PFSK-1 (cell line): ENCODE measurements around the gene CAPN5.

Source experiments
- FOXP2 ChIP-seq: optimal IDR thresholded peaks from 2 replicates; pipeline ENCODE3; 2011; ENCODE audit warnings: borderline replicate concordance, control low read depth, inconsistent platforms; ENCODE audit not compliant: insufficient read depth; ENCODE audit errors: extremely low read length, extremely low read depth
- POLR2AphosphoS5 ChIP-seq: IDR thresholded peaks from 2 replicates; pipeline ENCODE4 v1.6.1; 2012; ENCODE audit warnings: low read depth, mild to moderate bottlenecking, control low read depth, low read length, moderate library complexity
- REST ChIP-seq, 2 experiments: IDR thresholded peaks; 2 replicates each; pipeline versions ENCODE4 v1.6.1 to v1.8.0; 2011 to 2012; ENCODE audit warnings: low read depth in 2 of 2, low read length in 2 of 2, control low read depth in 1 of 2, inconsistent platforms in 1 of 2, mild to moderate bottlenecking in 1 of 2, moderate library complexity in 1 of 2; ENCODE audit not compliant: insufficient read depth in 1 of 2
- TAF1 ChIP-seq: IDR thresholded peaks from 2 replicates; pipeline ENCODE4 v1.6.1; 2012; ENCODE audit warnings: low read length, control low read depth, borderline replicate concordance; ENCODE audit not compliant: insufficient read depth

GRCh38 chr11:77035039-77035438, 31.7 kb upstream of the CAPN5 start:
- TF ChIP-seq REST (IDR thresholded peaks at IDR 0.05; ENCODE audit: insufficient read depth in 1 of 2, low read depth in 2 of 2, low read length in 2 of 2) (no peak), TAF1 (no peak), POLR2AphosphoS5 (no peak), FOXP2 (no peak)
